AG09309 (cell line): ENCODE measurements around the gene PC.

Experiments
- DNase-seq: peaks from one replicate; pipeline ENCODE4 v3.0.0-alpha.2; 2010; ENCODE audit warnings: low read depth
- H3K4me3 ChIP-seq: 2 replicates; pipeline ENCODE4 v1.5.1; 2011; ENCODE audit warnings: mild to moderate bottlenecking, low read depth, low read length, moderate library complexity; ENCODE audit not compliant: control insufficient read depth
- TF ChIP-seq, protein P1 (sequence below): IDR thresholded peaks from 2 replicates; pipeline ENCODE4 v1.5.1; 2011; ENCODE audit warnings: mild to moderate bottlenecking, low read depth, low read length, inconsistent platforms; ENCODE audit not compliant: insufficient read depth, control insufficient read depth; ENCODE audit errors: missing control alignments

Gene PC

DNA sequence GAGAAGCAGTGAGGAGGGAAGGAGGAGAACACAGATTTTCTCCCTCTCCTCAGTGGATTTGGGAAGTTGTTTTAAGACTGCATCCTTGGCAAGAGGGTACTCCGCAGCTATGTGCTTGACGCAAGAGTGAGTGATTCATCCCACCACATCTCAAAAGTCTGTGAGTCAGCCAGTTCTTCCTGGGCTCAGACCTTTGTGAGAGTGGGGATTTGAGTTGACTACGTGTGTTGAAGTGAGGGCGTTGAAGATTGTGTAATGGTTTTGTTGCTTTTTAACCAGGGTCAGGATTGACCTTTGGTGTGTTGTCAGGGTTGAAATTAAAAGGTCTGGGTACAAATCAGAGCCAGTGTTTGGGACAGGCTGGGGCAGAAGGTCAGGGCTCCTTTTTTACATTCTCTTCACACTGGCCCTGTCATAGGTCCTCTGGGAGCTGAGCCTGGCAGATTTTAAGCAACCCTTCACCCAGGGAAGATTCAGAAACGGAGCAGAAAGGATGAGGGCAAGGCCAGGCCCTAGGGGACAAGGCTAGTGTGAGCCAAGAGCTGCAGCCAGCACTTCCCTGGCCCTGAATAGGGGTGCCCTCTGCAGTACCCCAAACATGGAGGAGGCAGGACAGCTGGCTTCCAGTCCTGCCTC is 12.7 kb upstream of the PC start:
- no peak overlapping the region for H3K4me3 ChIP-seq
- peak; percentile 100 for DNase-seq
- TF ChIP-seq, protein P1, sequence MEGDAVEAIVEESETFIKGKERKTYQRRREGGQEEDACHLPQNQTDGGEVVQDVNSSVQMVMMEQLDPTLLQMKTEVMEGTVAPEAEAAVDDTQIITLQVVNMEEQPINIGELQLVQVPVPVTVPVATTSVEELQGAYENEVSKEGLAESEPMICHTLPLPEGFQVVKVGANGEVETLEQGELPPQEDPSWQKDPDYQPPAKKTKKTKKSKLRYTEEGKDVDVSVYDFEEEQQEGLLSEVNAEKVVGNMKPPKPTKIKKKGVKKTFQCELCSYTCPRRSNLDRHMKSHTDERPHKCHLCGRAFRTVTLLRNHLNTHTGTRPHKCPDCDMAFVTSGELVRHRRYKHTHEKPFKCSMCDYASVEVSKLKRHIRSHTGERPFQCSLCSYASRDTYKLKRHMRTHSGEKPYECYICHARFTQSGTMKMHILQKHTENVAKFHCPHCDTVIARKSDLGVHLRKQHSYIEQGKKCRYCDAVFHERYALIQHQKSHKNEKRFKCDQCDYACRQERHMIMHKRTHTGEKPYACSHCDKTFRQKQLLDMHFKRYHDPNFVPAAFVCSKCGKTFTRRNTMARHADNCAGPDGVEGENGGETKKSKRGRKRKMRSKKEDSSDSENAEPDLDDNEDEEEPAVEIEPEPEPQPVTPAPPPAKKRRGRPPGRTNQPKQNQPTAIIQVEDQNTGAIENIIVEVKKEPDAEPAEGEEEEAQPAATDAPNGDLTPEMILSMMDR, result no peak

DNA sequence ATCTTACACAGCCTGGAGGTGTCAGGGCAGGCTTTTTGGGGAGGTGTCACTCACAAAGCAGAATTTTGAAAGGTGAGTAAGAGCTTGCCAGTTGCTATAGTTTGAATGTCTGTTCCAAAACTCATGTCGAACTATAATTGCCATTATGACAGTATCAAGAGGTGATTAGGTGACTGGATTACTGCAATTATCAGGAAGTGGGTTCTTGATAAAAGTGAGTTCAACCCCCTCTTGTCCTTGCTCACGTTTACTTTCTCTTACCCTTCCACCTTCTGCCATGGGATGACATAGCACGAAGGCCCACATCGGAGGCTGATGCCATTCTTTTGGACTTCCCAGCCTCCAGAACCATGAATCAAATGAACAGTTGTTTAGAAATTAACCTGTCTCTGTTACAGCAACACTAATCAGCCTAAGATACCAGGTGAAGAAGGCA is 12.2 kb upstream of the PC start:
- DNase-seq, result no peak

GRCh38 chr11:66969584-66970225 is 11.5 kb upstream of the PC start:
- no peak overlapping the region for H3K4me3 ChIP-seq
- peak; percentile 90 for DNase-seq

More for the DNA sequence above, 12.2 kb upstream of the PC start:
- no peak overlapping the region for H3K4me3 ChIP-seq
- TF ChIP-seq, protein P1, result no peak

GRCh38 chr11:66967670-66968425 is 9.7 kb upstream of the PC start:
- DNase-seq, result peak; percentile 54
- H3K4me3 ChIP-seq, result no peak overlapping the region
- TF ChIP-seq, protein P1, result no peak

More at GRCh38 chr11:66969584-66970225, 11.5 kb upstream of the PC start:
- TF ChIP-seq, protein P1, result no peak

- no peak for DNase-seq
- no peak overlapping the region for H3K4me3 ChIP-seq
- TF ChIP-seq, protein P1, result no peak
These were observed 8.2 kb upstream of the PC start for GRCh38 chr11:66966351-66966750.

- DNase-seq, result no peak
- no peak overlapping the region for H3K4me3 ChIP-seq
- TF ChIP-seq, protein P1, result no peak
These were observed 6.3 kb upstream of the PC start for GRCh38 chr11:66964495-66964894.
